SK-MEL-5 (cell line): ENCODE measurements around the gene HAAO. TPM values are rescaled to one million over a fixed set of nuclear protein-coding genes. Genes with fewer than 3 reads are reported as not detected.

ENCODE experiments used
- DNase-seq: peaks from one replicate; pipeline ENCODE4 v3.0.0-alpha.2; 2016; ENCODE audit warnings: low read depth, low spot score
- in situ Hi-C: cut with HindIII; loops from 2 replicates; pipeline ENCODE4 v1.10.0; 2016; ENCODE audit warnings: low sequenced_read_pairs, high pct_unique_total_duplicates, low pct_unique_long_range_greater_than_20kb
- total RNA-seq: library from RNA; depleted of rRNA; stranded (reverse); fragments of >200 nt; shearing (Covaris generic); gene quantifications from 2 replicates; pipeline ENCODE4 v1.2.3, GENCODE V29; 2014

HAAO gene
- total RNA-seq, 1 experiment from 2014 or later = not detected

DNA sequence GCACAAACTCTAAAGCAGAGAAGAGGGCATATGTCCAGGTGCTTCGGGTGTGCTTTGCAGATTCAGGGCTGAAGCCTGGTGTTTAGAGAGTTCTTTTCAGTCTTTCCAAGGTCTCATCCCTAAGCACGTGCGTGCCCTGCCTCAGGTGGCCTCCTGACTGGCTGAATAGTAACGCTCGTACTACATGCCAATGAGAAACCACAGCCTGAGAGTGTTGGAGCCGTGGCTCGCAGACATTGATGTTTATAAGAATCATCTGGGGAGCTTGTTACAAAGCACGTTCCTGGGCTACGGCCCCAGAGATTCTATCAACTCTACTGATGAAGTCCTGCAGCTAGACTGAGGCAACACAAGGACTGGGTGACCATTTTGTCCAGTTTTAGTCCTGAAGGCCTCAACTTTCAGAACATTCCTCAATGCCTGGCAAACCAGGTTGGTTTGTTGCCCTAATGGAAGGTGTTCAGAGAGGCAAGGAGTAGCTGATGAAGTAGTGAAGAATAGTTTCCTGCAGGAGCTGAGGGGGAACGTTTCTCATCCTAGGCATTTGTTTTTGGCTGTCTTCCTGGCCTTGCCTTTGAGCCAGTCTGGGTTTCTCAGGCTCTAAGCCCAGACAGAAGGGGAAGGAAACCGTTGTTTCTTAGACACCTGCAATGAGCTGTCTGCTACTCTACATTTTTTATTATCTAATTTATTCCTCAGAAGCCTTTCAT lies 31.5 kb upstream of the HAAO start:
- in situ Hi-C loops = no loop called here

GRCh38 chr2:42819160-42819559 lies 26.8 kb upstream of the HAAO start:
- no peak for DNase-seq
- in situ Hi-C loops = no loop called here

More for the DNA sequence above, 31.5 kb upstream of the HAAO start:
- no peak for DNase-seq

DNA sequence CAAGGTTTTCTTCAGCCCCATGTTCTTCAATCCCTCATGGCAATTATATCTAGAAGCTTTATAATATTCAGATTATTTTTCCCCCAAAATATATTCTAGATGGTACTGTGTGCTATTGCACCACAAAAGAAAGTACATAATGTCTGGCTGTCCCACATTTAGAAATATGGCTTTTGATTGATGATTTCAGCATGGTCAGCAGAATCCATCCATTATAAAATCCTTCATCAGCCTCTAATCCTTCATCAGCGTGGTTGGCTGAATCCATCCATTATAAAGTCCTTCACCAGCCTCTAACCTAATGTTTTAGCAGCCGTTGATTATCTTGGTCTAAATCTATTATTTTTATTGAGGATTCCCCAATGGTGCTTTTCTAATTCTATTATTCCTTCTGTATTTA lies 23.3 kb upstream of the HAAO start:
- in situ Hi-C loops = no loop called here
- no peak for DNase-seq

- in situ Hi-C loops = no loop called here
- DNase-seq = no peak
Measured at GRCh38 chr2:42813763-42814162, 21.4 kb upstream of the HAAO start.

- DNase-seq = peak; percentile 74
- in situ Hi-C loops = no loop called here
Measured at GRCh38 chr2:42812899-42813479, 20.6 kb upstream of the HAAO start.

DNA sequence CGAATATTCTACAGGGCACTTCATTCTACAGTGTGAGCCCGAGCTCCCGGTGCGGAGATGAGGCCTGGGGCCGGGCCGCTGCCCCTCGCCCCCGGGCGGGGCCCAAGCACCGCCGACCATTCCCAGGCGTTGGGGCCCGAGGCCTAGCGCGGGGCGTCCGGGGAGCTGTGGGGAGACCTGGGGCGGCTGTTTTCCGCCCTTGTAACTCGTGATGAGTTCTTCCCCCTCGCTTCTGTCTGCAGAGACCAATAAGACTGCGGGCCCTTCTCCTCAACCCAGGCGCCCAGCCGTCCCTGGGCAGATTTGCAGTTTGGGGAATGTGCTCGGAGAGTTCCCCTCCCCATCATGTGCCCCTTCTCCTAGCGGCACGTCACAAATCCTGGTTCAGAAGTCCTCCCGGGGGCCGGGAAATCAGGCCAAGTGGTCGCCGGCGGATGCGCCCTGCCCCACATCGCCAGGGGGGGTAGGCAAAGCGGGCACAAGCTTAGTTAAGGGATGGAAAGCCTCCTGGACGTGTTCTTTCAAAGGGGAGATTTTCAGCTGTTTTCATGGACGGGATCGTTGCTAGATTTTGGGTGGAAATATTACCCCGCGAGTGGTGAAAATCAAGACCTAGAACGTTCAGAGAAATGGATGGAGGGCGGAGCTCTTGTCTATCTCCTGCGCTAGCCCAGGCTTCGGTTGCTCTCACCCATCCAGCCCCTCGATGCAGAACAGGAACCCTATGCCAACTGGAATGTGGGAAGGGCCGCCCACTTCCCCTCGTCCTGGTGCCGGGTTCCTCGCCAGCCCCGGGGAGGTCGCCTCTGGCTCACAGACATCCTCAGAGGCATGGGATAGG lies 18.8 kb upstream of the HAAO start:
- in situ Hi-C loops = no loop called here
- DNase-seq = peak; percentile 46

GRCh38 chr2:42810121-42810970 lies 18.0 kb upstream of the HAAO start:
- in situ Hi-C loops = no loop called here
- DNase-seq = peak; percentile 96

GRCh38 chr2:42809819-42810120 lies 17.4 kb upstream of the HAAO start:
- DNase-seq = peak; percentile 77
- in situ Hi-C loops = no loop called here

- in situ Hi-C loops = no loop called here
- DNase-seq = no peak
Measured at GRCh38 chr2:42809131-42809818, 16.9 kb upstream of the HAAO start.

DNA sequence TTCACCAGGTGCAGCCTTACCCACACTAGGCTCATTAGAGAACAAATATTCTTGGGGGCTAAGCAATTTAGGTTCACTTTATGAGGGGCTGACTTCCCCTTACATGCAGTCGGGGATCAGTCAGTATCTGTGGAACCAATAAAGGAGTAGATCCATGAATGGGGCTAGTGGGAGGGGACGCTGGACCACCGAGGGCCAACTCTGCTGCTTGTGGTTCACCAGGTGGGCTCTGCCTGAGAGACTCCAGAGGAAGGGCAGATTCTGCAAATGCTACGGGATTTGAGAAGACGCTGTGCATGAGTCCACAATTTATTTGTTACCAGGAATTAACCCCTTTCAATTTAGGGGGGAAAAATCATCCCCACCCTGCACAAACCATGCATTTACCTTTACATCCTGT lies 15.9 kb upstream of the HAAO start:
- no peak for DNase-seq
- in situ Hi-C loops = no loop called here

DNA sequence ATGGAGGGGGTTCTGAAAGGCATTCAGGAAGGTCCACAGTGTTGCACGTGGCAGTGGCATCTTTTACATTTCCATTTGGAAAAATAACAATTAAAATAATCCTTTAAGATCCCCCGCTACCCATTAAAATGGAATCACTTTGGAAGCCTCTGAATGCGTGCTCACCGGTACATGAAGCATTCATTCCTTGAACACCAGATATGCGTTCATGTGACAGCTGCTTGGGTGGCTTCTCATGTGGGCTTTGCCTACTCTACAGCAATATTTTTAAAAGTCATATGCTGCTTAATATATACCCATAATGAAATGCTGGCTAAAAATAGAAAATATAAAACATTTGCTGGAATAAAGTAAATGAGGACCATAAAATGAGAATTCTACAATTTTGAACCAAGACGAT lies 14.4 kb upstream of the HAAO start:
- DNase-seq = no peak
- in situ Hi-C loops = no loop called here

- DNase-seq = no peak
- in situ Hi-C loops = no loop called here
Measured at GRCh38 chr2:42804891-42805290, 12.5 kb upstream of the HAAO start.

DNA sequence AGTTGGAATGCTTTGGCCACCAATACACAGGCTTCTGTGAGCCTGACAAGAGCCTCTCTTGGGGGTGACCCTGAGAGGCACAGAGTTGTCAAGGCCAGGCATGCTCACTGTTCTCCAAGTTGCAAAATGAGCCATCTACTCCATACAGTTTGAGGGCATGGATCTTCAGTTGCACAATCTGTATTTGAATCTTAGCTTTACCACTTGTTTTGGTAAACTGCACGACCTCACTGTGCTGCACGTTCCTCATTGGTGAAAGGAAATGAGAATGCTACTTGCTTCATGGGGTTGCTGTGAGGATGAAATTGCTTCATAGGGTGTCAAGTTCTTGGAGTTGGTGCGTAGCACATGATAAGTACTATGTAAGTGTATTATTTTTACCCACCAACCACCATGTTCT lies 12.0 kb upstream of the HAAO start:
- in situ Hi-C loops = no loop called here
- DNase-seq = no peak

DNA sequence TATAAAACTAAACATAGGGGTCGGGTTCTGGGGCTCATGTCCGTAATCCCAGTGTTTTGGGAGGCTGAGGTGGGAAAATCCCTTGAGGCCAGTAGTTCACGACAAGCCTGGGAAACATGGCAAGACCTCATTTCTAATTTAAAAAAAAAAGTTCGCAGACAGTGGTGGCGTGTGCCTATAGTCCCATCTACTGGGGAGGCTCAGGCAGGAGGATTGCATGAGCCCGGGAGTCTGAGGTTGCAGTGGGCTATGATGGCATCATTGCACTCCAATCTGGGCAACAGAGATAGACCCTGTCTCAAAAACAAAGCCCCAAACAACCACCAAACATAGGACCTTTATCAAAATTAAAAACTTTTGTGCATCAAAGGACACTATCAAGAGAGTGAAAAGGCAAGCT lies 9.8 kb upstream of the HAAO start:
- DNase-seq = no peak
- in situ Hi-C loops = no loop called here

DNA sequence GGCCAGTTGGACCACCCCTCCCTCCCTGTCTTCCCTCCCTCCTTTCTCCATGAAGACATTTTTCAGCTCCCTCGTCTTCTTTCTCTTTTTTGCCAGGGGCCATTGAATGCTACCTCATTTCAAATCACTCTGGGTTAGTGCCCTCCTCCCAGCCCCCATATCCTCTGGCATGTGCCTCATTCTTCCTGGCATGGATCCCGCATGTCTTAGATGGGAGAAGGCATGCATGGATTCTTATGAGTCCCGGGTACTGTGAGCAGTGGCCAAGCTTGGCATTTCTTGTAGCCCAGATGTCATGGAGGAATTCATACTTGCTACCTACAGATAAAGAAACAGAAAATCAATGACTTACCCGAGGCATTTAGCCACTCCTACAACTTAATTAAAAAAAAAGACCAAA lies 9.0 kb upstream of the HAAO start:
- DNase-seq = no peak
- in situ Hi-C loops = no loop called here

DNA sequence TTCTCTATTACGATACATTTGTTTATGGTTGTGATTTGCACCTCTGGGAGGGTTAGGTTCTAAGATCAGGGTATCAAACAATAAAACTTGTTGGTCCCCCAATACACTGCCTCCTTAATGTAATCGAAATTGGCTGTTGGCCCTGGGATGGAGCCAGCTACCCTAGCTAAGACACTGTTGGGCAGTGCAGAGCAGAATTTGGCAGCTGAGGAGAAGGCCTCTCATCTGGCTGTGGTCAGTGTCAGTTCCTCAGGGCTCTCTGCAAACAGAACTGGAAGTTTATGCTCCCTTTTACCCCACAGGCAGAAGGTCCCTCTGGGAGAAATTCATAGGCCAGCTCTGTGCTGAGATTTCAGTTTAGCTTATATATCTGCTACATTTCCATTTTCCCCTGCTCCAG lies 8.6 kb upstream of the HAAO start:
- no peak for DNase-seq
- in situ Hi-C loops = no loop called here

DNA sequence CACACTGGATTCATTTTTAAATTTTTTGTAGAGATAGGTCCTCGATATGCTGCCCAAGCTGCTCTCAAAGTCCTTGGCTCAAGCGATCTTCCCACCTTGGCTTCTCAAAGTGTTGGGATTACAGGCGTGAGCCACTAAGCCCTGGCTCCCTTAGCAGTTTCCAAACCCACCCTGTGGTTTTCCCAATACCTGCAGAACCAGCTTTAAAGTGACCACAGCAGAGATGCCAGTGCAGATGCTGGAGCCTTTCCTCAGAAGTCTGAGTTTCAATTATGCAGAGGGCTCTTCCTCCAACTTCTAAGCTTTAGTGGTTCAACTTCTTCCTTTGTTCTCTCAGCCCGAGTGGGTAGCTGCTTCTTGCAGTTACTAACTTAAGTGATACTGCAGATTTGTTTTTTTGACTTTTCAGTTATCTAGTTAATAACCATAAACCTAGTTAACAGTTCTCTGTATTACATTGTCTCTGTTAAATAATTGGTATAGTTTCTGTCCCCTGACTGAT lies 8.1 kb upstream of the HAAO start:
- no peak for DNase-seq
- in situ Hi-C loops = no loop called here
